ENCODE data around the gene MED28. TPM values are rescaled to one million over a fixed set of nuclear protein-coding genes. Genes with fewer than 3 reads are reported as not detected.
A peak's percentile ranks its signal among the peaks of the same experiment; 100 is the strongest.

Gene MED28
- total RNA-seq, 2 experiments from 2014 or later, result 52.9 to 54.5 TPM

GRCh38 chr4:17619416-17620105 lies 5.1 kb downstream of the MED28 start:
- intact Hi-C loops (cut with micrococcal nuclease), result no loop called here
- ChIA-PET CTCF (interaction anchor here (0.6 to 1.8 kb wide), 4 partner anchors 11 to 71 kb away, joined by 3 to 4 read pairs (median 4); no protein-coding TSS in a partner anchor), POLR2A (interaction anchor here (1.0 kb wide), 1 partner anchor 41 kb away, joined by 3 read pairs; no protein-coding TSS in a partner anchor)
- peaks cover 43% of the 10 kb centered on the region for H3K36me3 Mint-ChIP-seq
- H3K4me1 Mint-ChIP-seq (ENCODE audit: low read depth), result peaks cover 42% of the 10 kb centered on the region
- no peak overlapping the region for H3K4me3 Mint-ChIP-seq
- no peaks in the 10 kb centered on the region for H3K27me3 Mint-ChIP-seq
- no peak for DNase-seq
- H3K27ac Mint-ChIP-seq, result peak overlapping the region; percentile 16
- H3K9me3 Mint-ChIP-seq, result no peaks in the 10 kb centered on the region

GRCh38 chr4:17623451-17624001 lies 9.1 kb downstream of the MED28 start:
- CTCF ChIA-PET, result no interaction called here
- H3K36me3 Mint-ChIP-seq, result peaks cover 57% of the 10 kb centered on the region

GRCh38 chr4:17624821-17625220 lies 10.4 kb downstream of the MED28 start:
- no peaks in the 10 kb centered on the region for H3K27me3 Mint-ChIP-seq
- no peak for DNase-seq
- peaks cover 1% of the 10 kb centered on the region for H3K4me1 Mint-ChIP-seq (ENCODE audit: low read depth)
- H3K4me3 Mint-ChIP-seq, result no peak overlapping the region
- no peak overlapping the region for H3K27ac Mint-ChIP-seq
- H3K36me3 Mint-ChIP-seq, result peaks cover 52% of the 10 kb centered on the region
- ChIA-PET CTCF (interaction anchor here (0.7 kb wide), 1 partner anchor 10 kb away, joined by 3 read pairs; no protein-coding TSS in a partner anchor), POLR2A (no interaction called here)
- no peaks in the 10 kb centered on the region for H3K9me3 Mint-ChIP-seq
- intact Hi-C loops (cut with micrococcal nuclease), result no loop called here

More at GRCh38 chr4:17623451-17624001, 9.1 kb downstream of the MED28 start:
- no peak for DNase-seq
- intact Hi-C loops (cut with micrococcal nuclease), result no loop called here
- no peaks in the 10 kb centered on the region for H3K27me3 Mint-ChIP-seq
- H3K4me3 Mint-ChIP-seq, result no peak overlapping the region
- H3K4me1 Mint-ChIP-seq (ENCODE audit: low read depth), result peaks cover 14% of the 10 kb centered on the region
- POLR2A ChIA-PET, result no interaction called here
- H3K27ac Mint-ChIP-seq, result no peak overlapping the region
- H3K9me3 Mint-ChIP-seq, result no peaks in the 10 kb centered on the region

- CTCF ChIA-PET, result no interaction called here
- POLR2A ChIA-PET, result no interaction called here
- intact Hi-C loops (cut with micrococcal nuclease), result no loop called here
- H3K4me3 Mint-ChIP-seq, result no peak overlapping the region
- H3K27me3 Mint-ChIP-seq, result no peaks in the 10 kb centered on the region
- no peaks in the 10 kb centered on the region for H3K4me1 Mint-ChIP-seq (ENCODE audit: low read depth)
- no peak overlapping the region for H3K27ac Mint-ChIP-seq
- no peaks in the 10 kb centered on the region for H3K9me3 Mint-ChIP-seq
- peaks cover 40% of the 10 kb centered on the region for H3K36me3 Mint-ChIP-seq
- no peak for DNase-seq
Measured at GRCh38 chr4:17630228-17630627, 15.8 kb downstream of the MED28 start.

- ChIA-PET POLR2A (no interaction called here), CTCF (interaction anchor here (0.6 to 5.2 kb wide), 2 partner anchors 85 to 137 kb away, joined by 3 to 50 read pairs; no protein-coding TSS in a partner anchor)
- Mint-ChIP-seq H3K9me3 (no peaks in the 10 kb centered on the region), H3K27me3 (no peaks in the 10 kb centered on the region), H3K36me3 (peaks cover 20% of the 10 kb centered on the region), H3K4me3 (no peak overlapping the region), H3K4me1 (ENCODE audit: low read depth) (no peaks in the 10 kb centered on the region), H3K27ac (no peak overlapping the region)
- no peak for DNase-seq
- intact Hi-C loops (cut with micrococcal nuclease), result no loop called here
Measured at GRCh38 chr4:17633600-17633999, 19.2 kb downstream of the MED28 start.

GRCh38 chr4:17635056-17635455 lies 20.6 kb downstream of the MED28 start:
- CTCF ChIA-PET, result interaction anchor here (1.4 to 5.2 kb wide), 4 partner anchors 10 to 86 kb away, joined by 3 to 50 read pairs (median 6); no protein-coding TSS in a partner anchor
- no peaks in the 10 kb centered on the region for H3K9me3 Mint-ChIP-seq
- H3K27ac Mint-ChIP-seq, result no peak overlapping the region
- H3K27me3 Mint-ChIP-seq, result no peaks in the 10 kb centered on the region
- peaks cover 17% of the 10 kb centered on the region for H3K36me3 Mint-ChIP-seq
- intact Hi-C loops (cut with micrococcal nuclease), result loop anchor here (5.0 kb wide), 1 partner anchor 957 kb away; no protein-coding TSS in a partner anchor
- DNase-seq, result no peak
- no peak overlapping the region for H3K4me3 Mint-ChIP-seq
- H3K4me1 Mint-ChIP-seq (ENCODE audit: low read depth), result no peaks in the 10 kb centered on the region
- POLR2A ChIA-PET, result no interaction called here

- intact Hi-C loops (cut with micrococcal nuclease), result loop anchor here (2.0 to 5.0 kb wide), 2 partner anchors 60 to 956 kb away; partner anchors contain the start of gene LAP3
- ChIA-PET POLR2A (no interaction called here), CTCF (interaction anchor here (0.8 to 5.2 kb wide), 11 partner anchors 14 to 328 kb away, joined by 3 to 50 read pairs (median 3); partner anchors contain the start of gene MED28)
- DNase-seq, result no peak
- no peaks in the 10 kb centered on the region for H3K27me3 Mint-ChIP-seq
- H3K36me3 Mint-ChIP-seq, result peaks cover 15% of the 10 kb centered on the region
- H3K27ac Mint-ChIP-seq, result no peak overlapping the region
- H3K4me3 Mint-ChIP-seq, result no peak overlapping the region
- H3K9me3 Mint-ChIP-seq, result no peaks in the 10 kb centered on the region
- H3K4me1 Mint-ChIP-seq (ENCODE audit: low read depth), result no peaks in the 10 kb centered on the region
Measured at GRCh38 chr4:17636341-17636695, 21.9 kb downstream of the MED28 start.

- H3K4me1 Mint-ChIP-seq (ENCODE audit: low read depth), result no peaks in the 10 kb centered on the region
- POLR2A ChIA-PET, result no interaction called here
- H3K27ac Mint-ChIP-seq, result no peak overlapping the region
- no peaks in the 10 kb centered on the region for H3K9me3 Mint-ChIP-seq
- no peaks in the 10 kb centered on the region for H3K27me3 Mint-ChIP-seq
- H3K4me3 Mint-ChIP-seq, result no peak overlapping the region
- peak; percentile 82 for DNase-seq
- intact Hi-C loops (cut with micrococcal nuclease), result loop anchor here (1.0 to 5.0 kb wide), 4 partner anchors 60 to 955 kb away; partner anchors contain the start of gene LAP3
- H3K36me3 Mint-ChIP-seq, result peaks cover 15% of the 10 kb centered on the region
- CTCF ChIA-PET, result interaction anchor here (0.8 to 5.2 kb wide), 12 partner anchors 15 to 328 kb away, joined by 3 to 50 read pairs (median 4); partner anchors contain the start of gene MED28
Measured at GRCh38 chr4:17636696-17637622, 22.5 kb downstream of the MED28 start.

GRCh38 chr4:17639136-17639535 lies 24.7 kb downstream of the MED28 start:
- intact Hi-C loops (cut with micrococcal nuclease), result loop anchor here (5.0 kb wide), 1 partner anchor 953 kb away; no protein-coding TSS in a partner anchor
- Mint-ChIP-seq H3K27me3 (no peaks in the 10 kb centered on the region), H3K4me3 (no peak overlapping the region), H3K9me3 (no peaks in the 10 kb centered on the region), H3K27ac (no peak overlapping the region), H3K36me3 (peaks cover 12% of the 10 kb centered on the region), H3K4me1 (ENCODE audit: low read depth) (no peaks in the 10 kb centered on the region)
- DNase-seq, result no peak
- CTCF ChIA-PET, result interaction anchor here (1.3 kb wide), 1 partner anchor 90 kb away, joined by 5 read pairs; no protein-coding TSS in a partner anchor
- POLR2A ChIA-PET, result interaction anchor here (0.5 kb wide), 1 partner anchor 163 kb away, joined by 5 read pairs; no protein-coding TSS in a partner anchor

- DNase-seq, result no peak
- H3K27me3 Mint-ChIP-seq, result peaks cover 3% of the 10 kb centered on the region
- H3K36me3 Mint-ChIP-seq, result peaks cover 5% of the 10 kb centered on the region
- no peak overlapping the region for H3K4me3 Mint-ChIP-seq
- intact Hi-C loops (cut with micrococcal nuclease), result no loop called here
- peaks cover 3% of the 10 kb centered on the region for H3K9me3 Mint-ChIP-seq
- H3K27ac Mint-ChIP-seq, result no peak overlapping the region
- no peaks in the 10 kb centered on the region for H3K4me1 Mint-ChIP-seq (ENCODE audit: low read depth)
- POLR2A ChIA-PET, result interaction anchor here (1.4 kb wide), 1 partner anchor 28 kb away, joined by 4 read pairs; the partner anchor contains the start of gene MED28
- CTCF ChIA-PET, result interaction anchor here (1.0 kb wide), 1 partner anchor 93 kb away, joined by 3 read pairs; no protein-coding TSS in a partner anchor
Measured at GRCh38 chr4:17642398-17642783, 27.9 kb downstream of the MED28 start.

GRCh38 chr4:17646693-17647092 lies 32.3 kb downstream of the MED28 start:
- DNase-seq, result no peak
- POLR2A ChIA-PET, result no interaction called here
- peaks cover 3% of the 10 kb centered on the region for H3K9me3 Mint-ChIP-seq
- H3K4me1 Mint-ChIP-seq (ENCODE audit: low read depth), result peaks cover 5% of the 10 kb centered on the region
- H3K27me3 Mint-ChIP-seq, result peaks cover 3% of the 10 kb centered on the region
- no peak overlapping the region for H3K27ac Mint-ChIP-seq
- peaks cover 5% of the 10 kb centered on the region for H3K36me3 Mint-ChIP-seq
- CTCF ChIA-PET, result no interaction called here
- H3K4me3 Mint-ChIP-seq, result no peak overlapping the region
- intact Hi-C loops (cut with micrococcal nuclease), result no loop called here
